Measurements from ENCODE around the gene ELAVL1.
"Not testable (repeated sequence)": the region's sequence is repeated elsewhere in the genome, so short reads cannot be mapped to it uniquely, and the experiment has no call there.

The ELAVL1 gene

GRCh38 chr19:8005534-8006256 lies at the start of gene ELAVL1:
ELAVL1 (minus strand) TSS chr19:8005641; CDS start chr19:7991815, 13,826 bp downstream.
- DNase-seq = peak; percentile 87

DNA sequence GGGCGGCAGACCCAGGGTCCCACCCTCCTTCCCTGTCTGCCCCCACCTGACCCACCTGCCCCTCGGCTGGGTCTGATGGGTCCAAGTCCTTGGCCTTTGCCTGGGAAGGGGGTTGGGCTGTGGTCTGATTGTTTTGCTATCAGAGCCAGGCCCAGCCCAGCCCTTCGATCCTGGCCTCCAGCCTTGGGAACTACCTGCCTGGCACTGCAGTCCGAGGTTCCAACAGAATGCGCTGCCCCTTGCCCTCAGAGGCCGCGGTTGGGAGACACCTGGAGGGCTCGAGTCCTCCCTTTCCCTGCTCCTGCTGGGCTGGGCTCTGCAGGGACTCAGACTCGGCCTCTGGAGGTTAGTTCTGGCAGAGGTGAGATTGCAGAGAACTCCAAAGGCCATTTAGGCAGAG lies 48.7 kb upstream of the ELAVL1 start:
- no peak for DNase-seq

GRCh38 chr19:8052464-8052859 lies 47.0 kb upstream of the ELAVL1 start, which contains the start of gene CCL25:
CCL25 (plus strand) TSS chr19:8052760; CDS start chr19:8053050, 290 bp downstream.
- DNase-seq = no peak

- peak; percentile 59 for DNase-seq
Observed at GRCh38 chr19:8050274-8051096, 45.0 kb upstream of the ELAVL1 start.

DNA sequence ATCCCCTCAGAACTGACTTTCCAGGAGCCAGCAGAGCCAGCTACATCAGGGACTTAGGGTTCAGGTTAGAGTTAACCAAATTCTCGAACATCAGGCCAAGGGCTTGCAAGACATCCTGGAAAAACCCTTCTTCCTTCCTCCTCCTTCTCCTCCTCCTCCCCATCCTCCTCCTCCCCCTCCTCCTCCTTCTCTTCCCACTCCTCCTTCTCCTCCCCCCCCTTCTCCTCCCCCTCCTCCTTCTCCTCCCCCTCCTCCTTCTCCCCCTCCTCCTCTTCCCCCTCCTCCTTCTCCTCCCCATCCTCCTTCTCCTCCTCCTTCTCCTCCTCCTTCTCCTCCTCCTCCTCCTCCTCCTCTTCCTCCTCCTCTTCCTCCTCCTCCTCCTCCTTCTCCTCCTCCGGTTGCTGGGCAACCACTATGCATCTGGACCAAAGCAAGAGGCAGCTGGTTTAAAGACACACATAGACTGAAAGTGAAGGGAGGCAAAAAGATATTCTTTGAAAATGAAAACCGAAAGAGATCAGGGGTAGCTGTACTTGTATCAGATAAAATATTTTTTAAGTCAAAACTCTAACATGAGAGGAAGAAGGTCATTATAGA lies 41.2 kb upstream of the ELAVL1 start:
- DNase-seq = no peak

DNA sequence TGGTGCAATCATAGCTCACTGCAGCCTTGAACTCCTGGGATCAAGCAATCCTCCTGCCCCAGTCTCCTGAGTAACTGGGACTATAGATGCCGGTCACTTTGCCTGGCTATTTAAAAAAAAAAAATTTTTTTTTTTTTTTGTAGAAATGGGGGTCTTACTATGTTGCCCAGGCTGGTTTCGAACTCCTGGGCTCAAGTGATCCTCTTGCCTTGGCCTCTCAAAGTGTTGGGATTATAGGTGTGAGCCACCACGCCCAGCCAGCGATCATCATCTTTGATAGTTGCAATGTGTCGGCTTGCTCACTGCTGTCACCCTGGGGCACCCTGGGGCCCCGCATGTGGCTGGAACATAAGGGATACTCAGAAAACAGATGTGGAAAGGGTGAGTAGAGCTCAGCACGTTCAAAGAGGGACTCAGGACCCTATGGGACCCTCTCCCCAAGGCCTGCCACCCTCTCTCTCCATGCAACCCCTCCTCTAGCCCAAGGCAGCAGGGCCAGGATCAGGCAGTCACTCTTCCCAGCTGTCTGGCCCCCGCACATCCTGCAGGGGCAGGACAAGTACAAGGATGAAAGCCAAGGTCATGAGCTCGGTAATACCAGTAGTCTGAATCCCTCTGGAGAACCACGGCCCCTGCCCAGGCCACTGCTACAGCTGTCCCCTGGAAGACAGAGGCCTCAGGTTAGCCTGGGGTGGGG lies 40.6 kb upstream of the ELAVL1 start:
- no peak for DNase-seq

GRCh38 chr19:8044018-8044417 lies 38.6 kb upstream of the ELAVL1 start:
- DNase-seq = no peak

DNA sequence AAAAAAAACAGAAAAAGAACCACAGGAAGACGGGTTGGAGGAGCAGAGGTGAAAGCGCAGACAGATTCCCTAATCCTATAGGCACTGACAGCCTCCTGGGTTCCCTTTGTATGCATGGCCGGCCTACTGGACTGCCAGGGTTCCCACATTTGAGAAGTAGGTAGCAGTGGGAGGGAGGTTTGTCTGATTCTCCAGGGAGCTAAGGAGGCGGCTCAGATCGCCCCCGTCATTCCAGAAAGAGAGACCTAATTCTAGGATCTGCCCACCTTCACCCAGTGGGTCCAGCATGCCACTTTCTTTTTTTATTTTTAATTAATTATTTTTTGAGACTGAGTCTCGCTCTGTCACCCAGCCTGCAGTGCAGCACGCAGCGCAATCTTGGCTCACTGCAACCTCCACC lies 37.5 kb upstream of the ELAVL1 start:
- no peak for DNase-seq

DNA sequence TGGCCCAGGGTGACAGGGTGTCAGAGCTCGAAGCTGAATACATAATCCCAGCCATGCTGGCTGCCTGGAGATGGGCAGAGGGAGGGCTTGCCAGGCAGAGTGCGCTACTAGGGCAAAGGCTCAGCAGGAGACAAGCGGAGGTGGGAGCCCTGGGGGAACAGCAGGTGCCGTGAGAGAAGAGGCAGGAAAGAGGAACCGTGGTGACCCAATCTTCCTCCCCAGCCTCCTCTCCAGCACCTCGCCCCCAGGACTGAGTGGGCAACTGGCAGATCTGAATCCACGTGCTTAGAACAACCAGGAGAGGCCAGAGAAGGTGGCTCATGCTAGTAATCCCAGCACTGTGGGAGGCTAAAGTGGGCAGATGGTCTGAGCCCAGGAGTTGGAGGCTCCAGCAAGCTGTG lies 36.1 kb upstream of the ELAVL1 start:
- DNase-seq = no peak

GRCh38 chr19:8039231-8039630 lies 33.8 kb upstream of the ELAVL1 start:
- no peak for DNase-seq

- DNase-seq = no peak
Observed at GRCh38 chr19:8038815-8039214, 33.4 kb upstream of the ELAVL1 start.

DNA sequence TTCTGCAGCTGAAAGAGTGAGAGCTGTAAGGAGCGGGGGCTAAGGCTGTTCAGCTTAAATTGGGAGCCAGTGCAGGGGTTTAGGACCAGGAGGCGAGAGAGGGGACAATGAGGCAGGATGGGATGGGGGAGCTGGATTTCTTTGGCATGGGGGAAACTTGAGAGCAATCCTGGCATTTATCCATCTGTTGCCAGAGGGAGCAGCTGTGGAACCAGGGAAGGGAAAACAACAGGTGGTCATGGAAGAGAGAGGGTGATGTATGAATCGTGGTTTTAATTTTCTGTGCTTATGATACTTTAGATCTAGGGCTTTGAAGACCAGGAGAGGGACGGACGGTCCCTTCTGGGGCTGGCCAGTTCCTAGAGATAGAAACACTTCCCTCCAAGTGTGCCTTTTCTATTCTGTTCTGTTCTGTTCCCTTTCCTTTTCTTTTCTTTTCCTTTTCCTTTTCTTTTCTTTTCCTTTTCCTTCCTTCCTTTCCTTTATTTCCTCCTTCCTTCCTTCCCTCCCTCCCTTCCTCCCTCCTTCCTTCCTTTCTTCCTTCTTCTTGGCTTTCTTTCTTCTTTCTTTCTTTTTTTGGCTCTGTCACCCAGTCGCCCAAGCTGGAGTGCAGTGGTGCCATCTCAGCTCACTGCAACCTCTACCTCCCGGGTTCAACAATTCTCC lies 31.1 kb upstream of the ELAVL1 start:
- DNase-seq = no peak

GRCh38 chr19:8034178-8034525 lies 28.7 kb upstream of the ELAVL1 start:
- no peak for DNase-seq

- not testable (repeated sequence) for DNase-seq
Observed at GRCh38 chr19:8033287-8034177, 28.1 kb upstream of the ELAVL1 start.

DNA sequence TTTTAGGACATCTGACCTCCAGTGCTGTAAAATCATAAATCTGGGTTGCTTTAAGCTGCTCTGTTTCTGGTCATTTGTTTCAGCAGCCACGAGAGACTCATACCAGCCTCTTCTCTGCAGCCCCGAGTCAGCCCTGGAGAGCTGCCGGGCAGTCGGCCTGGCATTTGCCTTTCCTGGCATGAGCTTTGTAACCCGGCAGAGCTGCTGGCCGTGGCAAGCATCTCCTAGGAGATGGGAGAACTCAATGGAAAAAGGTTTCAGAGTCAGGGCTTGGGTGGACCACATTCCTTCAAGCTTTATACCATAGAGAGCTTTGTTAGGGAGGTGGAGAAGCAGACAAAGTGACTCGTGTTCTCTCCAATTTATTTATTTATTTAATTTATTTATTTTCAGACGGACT lies 25.5 kb upstream of the ELAVL1 start:
- no peak for DNase-seq

DNA sequence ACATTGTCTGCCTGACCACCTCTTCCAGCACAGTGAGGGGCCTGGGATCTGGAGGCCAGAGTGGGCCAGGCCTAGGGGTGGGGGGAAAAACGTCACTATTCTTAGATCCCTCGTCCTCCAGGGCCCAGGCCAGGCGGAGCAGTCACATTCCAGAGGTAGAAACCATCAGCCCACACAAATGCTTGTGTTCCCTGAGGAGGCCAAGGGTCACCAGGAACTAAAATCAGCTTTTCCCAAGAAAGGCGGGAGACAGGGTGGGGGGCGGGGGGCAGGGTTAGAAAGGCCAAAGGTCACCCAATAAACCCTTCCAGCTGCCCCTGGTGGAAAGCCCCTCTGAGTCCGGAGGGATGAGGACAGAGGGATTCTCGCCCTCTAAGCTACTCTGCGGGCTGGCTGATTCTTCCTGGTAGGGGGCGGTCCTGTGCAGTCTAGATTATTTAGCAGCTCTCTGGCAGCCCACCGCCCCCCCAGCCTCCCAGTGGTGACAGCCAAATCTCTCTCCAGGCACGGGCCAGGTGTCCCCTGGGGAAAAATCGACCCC lies 23.6 kb upstream of the ELAVL1 start:
- DNase-seq = peak; percentile 37

DNA sequence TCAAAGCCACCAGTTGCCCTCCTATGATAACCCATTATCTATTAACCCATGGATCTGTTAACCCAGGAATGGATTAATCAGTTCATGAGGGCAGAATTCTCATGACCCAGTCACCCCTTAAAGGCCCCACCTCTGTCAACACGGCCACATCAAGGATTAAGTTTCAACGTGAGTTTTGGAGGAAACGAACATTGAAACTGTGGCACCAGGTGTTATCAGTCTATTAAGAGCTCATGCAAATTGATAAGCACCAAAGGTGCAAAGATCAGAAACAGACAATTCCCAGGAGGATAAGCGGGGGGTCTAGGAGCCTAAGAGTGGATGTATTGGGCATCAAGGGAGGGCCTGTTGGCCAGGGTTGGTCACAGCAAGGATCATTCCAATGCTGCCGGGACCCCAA lies 19.9 kb upstream of the ELAVL1 start:
- DNase-seq = no peak

DNA sequence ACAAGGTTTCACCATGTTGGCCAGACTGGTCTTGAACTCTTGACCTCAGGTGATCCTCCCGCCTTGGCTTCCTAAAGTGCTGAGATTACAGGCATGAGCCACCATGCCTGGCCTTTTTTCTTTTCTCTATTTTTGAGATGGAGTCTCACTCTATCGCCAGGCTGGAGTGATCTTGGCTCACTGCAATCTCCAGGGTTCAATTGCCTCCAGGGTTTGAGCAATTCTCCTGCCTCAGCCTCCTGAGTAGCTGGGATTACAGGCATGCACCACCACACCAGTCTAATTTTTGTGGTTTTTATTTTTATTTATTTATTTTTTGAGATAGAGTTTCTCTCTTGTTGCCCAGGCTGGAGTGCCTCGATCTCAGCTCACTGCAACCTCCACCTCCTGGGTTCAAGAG lies 18.8 kb upstream of the ELAVL1 start:
- DNase-seq = not testable (repeated sequence)

DNA sequence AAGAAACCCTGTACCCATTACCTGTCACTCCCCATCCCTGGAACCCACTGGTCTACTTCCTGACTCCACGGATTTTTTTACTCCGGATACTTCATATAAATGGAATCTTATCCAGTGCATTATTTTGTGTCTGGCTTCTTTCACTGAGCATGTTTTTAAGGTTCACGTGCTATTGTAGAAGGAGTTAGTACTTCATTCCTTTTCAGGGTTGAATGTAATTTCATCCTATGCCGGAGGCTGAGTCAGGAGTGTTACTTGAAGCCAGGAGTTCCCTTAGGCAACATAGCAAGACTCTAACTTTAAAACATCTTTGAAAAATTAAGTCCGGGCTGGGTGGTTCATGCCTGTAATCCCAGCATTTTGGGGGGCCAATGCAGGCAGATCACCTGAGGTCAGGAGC lies 17.9 kb upstream of the ELAVL1 start:
- DNase-seq = no peak

- no peak for DNase-seq
Observed at GRCh38 chr19:8022275-8022674, 16.8 kb upstream of the ELAVL1 start.

DNA sequence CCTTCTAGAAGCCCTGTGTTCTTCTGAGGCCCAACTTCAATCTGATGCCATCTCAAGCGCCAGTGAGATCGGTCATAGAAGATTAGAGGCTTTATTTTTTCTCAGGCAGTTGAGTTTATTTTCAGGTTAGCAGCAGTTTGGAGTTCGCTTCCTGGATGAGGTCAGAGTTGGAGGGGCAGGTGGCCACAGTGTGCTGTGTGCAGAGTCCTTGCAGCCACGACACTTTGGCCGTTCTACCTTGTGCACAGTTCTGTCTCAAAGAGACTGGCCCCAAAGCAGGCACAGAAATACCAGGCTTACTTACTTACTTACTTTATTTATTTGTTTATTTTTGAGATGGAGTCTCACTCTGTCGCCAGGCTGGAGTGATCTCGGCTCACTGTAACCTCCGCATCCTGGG lies 15.9 kb upstream of the ELAVL1 start:
- no peak for DNase-seq

Measured in fibroblast of upper back skin (primary cell).